Gastrocnemius medialis (tissue), 4 donors: ENCODE measurements around the gene DNAJC8. TPM values are rescaled to one million over a fixed set of nuclear protein-coding genes. Genes with fewer than 3 reads are reported as not detected.

Experiments
- ATAC-seq, 2 donors: fragments of 150-250 bp; one replicate each; pipeline ENCODE4 v1.9.1; 2016
- DNase-seq, 2 donors: peaks; one replicate each; pipeline ENCODE4 v3.0.0-alpha.2; 2019
- H3K27ac ChIP-seq, 4 donors: fragments of 200-600 bp; sonication (generic); 1 replicate in 1 of 4; 2 replicates in 3 of 4; pipeline ENCODE4 v1.5.1; 2016 to 2018; ENCODE audit warnings: mild to moderate bottlenecking in 2 of 4, moderate library complexity in 1 of 4
- H3K27me3 ChIP-seq, 3 donors: fragments of 200-600 bp; sonication (generic) in 2 of 3; 1 replicate in 1 of 3; 2 replicates in 2 of 3; pipeline versions ENCODE4 v1.5.1 to v1.6.0; 2016 to 2019; ENCODE audit warnings: mild to moderate bottlenecking in 1 of 3, moderate library complexity in 1 of 3
- H3K36me3 ChIP-seq, 2 donors: fragments of 200-600 bp; sonication (generic) in 1 of 2; one replicate each; pipeline ENCODE4 v1.5.1; 2017 to 2018
- H3K4me1 ChIP-seq, 2 donors: fragments of 200-600 bp; sonication (generic) in 1 of 2; one replicate each; pipeline ENCODE4 v1.5.1; 2016 to 2017; ENCODE audit warnings: mild to moderate bottlenecking in 2 of 2
- H3K4me3 ChIP-seq, 4 donors: fragments of 200-600 bp; sonication (generic) in 3 of 4; 1 replicate in 1 of 4; 2 replicates in 3 of 4; pipeline ENCODE4 v1.5.1; 2016 to 2019; ENCODE audit warnings: mild to moderate bottlenecking in 2 of 4
- H3K9me3 ChIP-seq, 3 donors: fragments of 200-600 bp; sonication (generic) in 2 of 3; 1 replicate in 1 of 3; 2 replicates in 2 of 3; pipeline ENCODE4 v1.5.1; 2016 to 2019
- POLR2A ChIP-seq, 2 donors: fragments of 450-650 bp; IDR thresholded peaks; one replicate each; pipeline ENCODE4 v1.6.1; 2017; ENCODE audit warnings: antibody characterized with exemption in 2 of 2, mild to moderate bottlenecking in 2 of 2, moderate library complexity in 2 of 2
- in situ Hi-C, 4 donors: fragments of 200-750 bp; cut with MboI; loops; one replicate each; pipeline versions ENCODE4 v1.15.0 to v1.8.0; 2017; ENCODE audit warnings: low sequenced_read_pairs in 4 of 4
- intact Hi-C: fragments of 100-400 bp; cut with DNase I; formaldehyde crosslinking; loops from one replicate; pipeline ENCODE4 v1.15.1; 2023; ENCODE audit warnings: low total_unique reads
- total RNA-seq, 4 donors: library from RNA; depleted of rRNA; stranded (reverse); fragments of >200 nt; gene quantifications; one replicate each; pipeline versions ENCODE4 v1.1.0 to v1.2.3, GENCODE V29; 2016
- TF ChIP-seq, protein P1 (sequence below), 5 experiments: fragments of 450-650 bp in 3 of 5; fragments of 200-600 bp in 2 of 5; sonication (generic) in 2 of 5; IDR thresholded peaks in 4 of 5; conservative IDR thresholded peaks in 1 of 5; 1 replicate in 4 of 5; 2 replicates in 1 of 5; pipeline ENCODE4 v1.5.1; 2016 to 2019; ENCODE audit warnings: antibody characterized with exemption in 5 of 5, mild to moderate bottlenecking in 3 of 5, moderate library complexity in 3 of 5

The DNAJC8 gene
- total RNA-seq, 4 donors from 2014 or later, result 37.6 to 56.1 (median 51.2) TPM

DNA sequence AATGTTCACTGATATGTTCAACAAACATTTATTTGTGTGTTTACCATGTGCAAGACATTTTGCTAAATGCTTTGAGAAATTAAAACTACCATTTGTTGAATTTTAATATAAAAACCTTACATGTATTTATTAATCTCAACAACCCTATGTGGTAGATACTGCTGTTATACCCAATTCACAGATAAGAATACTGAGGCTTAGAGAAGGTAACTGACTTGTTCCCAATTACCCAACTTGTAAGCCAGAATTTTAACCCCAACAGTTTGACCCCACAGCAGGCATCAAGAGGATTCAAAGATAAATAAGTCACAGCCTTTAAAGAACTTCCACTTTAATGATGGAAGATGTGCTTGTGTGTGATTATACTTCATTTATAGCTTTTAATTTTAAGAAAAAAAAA is 3.7 kb downstream of the DNAJC8 start:
- DNase-seq, result no peak
- in situ Hi-C loops (no loop called here), intact Hi-C loops (no loop called here)
- H3K9me3 ChIP-seq, result no peaks in the 10 kb centered on the region
- no peak overlapping the region for H3K27ac ChIP-seq
- ATAC-seq, result no peak
- H3K36me3 ChIP-seq, result peaks cover 3 to 57% of the 10 kb centered on the region in 2 donors
- no peaks in the 10 kb centered on the region for H3K27me3 ChIP-seq
- TF ChIP-seq POLR2A (IDR thresholded peaks at IDR 0.05), result no peak
- TF ChIP-seq, protein P1, sequence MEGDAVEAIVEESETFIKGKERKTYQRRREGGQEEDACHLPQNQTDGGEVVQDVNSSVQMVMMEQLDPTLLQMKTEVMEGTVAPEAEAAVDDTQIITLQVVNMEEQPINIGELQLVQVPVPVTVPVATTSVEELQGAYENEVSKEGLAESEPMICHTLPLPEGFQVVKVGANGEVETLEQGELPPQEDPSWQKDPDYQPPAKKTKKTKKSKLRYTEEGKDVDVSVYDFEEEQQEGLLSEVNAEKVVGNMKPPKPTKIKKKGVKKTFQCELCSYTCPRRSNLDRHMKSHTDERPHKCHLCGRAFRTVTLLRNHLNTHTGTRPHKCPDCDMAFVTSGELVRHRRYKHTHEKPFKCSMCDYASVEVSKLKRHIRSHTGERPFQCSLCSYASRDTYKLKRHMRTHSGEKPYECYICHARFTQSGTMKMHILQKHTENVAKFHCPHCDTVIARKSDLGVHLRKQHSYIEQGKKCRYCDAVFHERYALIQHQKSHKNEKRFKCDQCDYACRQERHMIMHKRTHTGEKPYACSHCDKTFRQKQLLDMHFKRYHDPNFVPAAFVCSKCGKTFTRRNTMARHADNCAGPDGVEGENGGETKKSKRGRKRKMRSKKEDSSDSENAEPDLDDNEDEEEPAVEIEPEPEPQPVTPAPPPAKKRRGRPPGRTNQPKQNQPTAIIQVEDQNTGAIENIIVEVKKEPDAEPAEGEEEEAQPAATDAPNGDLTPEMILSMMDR (IDR thresholded peaks at IDR 0.05 in 4 of 5, conservative IDR thresholded peaks at IDR 0.05 in 1 of 5), result no peak
- H3K4me1 ChIP-seq, result peaks cover 15 to 20% of the 10 kb centered on the region in 2 donors
- H3K4me3 ChIP-seq, result no peak overlapping the region

DNA sequence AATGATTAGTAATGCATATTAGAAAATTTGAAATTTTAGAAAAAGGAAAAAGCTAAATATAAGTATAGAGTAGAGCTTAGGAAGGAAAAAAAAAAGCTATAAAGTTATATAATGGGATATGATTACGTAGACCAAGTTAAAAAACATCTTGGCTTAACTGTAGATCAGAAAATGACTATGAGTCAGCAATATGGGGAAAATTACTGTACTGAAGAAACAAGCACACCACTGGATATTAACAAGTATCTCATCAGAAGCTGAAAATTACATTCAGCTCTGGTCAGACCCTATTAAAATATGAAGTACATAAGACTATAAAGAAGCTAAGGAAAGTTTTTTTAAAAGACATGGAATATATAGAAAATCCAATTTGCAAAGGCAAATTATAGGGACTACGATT is 19.5 kb downstream of the DNAJC8 start:
- Histone ChIP-seq H3K9me3 (no peaks in the 10 kb centered on the region), H3K36me3 (peaks cover 0 to 41% of the 10 kb centered on the region in 2 donors), H3K27me3 (no peaks in the 10 kb centered on the region), H3K4me1 (peaks cover 29 to 36% of the 10 kb centered on the region in 2 donors), H3K27ac (peak overlapping the region in 2 of 4 donors; percentile 15 to 46), H3K4me3 (no peak overlapping the region)
- intact Hi-C loops, result no loop called here
- in situ Hi-C loops, result loop anchor here in 2 of 4 donors (5.0 kb wide), 1 partner anchor 121 kb away; no protein-coding TSS in a partner anchor
- TF ChIP-seq POLR2A (IDR thresholded peaks at IDR 0.05), result no peak
- TF ChIP-seq, protein P1 (IDR thresholded peaks at IDR 0.05 in 4 of 5, conservative IDR thresholded peaks at IDR 0.05 in 1 of 5), result no peak
- ATAC-seq (no peak), DNase-seq (no peak)

DNA sequence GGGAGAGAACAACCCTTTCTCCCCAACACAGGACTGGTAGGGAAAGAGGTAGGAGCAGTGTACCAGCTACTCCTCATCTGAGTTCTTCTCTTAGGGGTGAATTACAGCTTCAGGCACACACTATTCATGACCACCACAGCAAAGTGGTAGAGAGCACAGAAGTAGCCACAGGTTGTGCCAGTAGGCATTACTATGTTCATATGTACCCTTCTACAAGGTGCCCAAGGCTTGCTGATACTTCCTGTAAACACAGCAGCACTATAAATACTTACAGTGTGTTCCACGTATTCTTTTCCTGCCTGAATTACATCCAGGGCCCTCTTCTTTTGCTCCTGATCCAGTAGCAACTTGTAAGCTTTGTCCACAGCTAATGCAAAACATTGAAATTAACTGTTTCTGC is 23.1 kb downstream of the DNAJC8 start:
- peak overlapping the region; percentile 51 to 76 (median 72) for H3K27ac ChIP-seq
- TF ChIP-seq, protein P1 (IDR thresholded peaks at IDR 0.05 in 4 of 5, conservative IDR thresholded peaks at IDR 0.05 in 1 of 5), result no peak
- no peak for TF ChIP-seq POLR2A (IDR thresholded peaks at IDR 0.05)
- DNase-seq (no peak), ATAC-seq (peak in 1 of 2 donors; percentile 38)
- H3K36me3 ChIP-seq, result peaks cover 0 to 72% of the 10 kb centered on the region in 2 donors
- no peaks in the 10 kb centered on the region for H3K9me3 ChIP-seq
- no peaks in the 10 kb centered on the region for H3K27me3 ChIP-seq
- in situ Hi-C loops (loop anchor here (5.0 to 10.0 kb wide), 2 partner anchors 115 to 117 kb away; no protein-coding TSS in a partner anchor), intact Hi-C loops (loop anchor here (1.0 kb wide), 1 partner anchor 118 kb away; no protein-coding TSS in a partner anchor)
- H3K4me3 ChIP-seq, result no peak overlapping the region
- peaks cover 29 to 36% of the 10 kb centered on the region in 2 donors for H3K4me1 ChIP-seq

DNA sequence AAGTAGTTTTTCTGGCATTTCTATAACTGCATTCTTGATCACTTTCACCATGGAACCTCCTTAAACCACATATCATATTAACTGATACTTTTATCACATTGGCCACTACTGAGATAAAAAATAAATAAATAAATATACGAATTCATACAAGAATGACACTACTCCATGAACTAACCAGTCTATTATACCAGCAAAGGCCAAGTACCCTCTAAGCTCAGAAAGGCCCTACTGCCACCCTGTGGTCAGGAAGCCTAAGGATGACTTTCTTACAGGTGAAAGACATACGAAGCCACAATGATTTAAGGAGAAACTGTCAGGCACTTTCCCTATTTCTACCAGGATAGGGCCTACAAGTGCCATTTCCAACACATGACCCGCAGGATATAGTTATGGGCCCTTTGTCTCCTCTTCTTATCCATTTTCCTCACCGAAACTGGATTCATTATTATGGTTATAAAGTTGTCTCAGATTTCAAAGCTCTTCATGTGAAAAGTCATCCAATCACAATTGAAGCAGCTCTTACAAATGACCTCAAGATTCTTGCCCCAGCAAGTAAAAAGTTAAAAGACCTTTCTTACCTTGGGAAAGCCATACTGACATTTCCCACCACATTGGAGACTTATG is 23.9 kb downstream of the DNAJC8 start:
- intact Hi-C loops, result loop anchor here (1.0 kb wide), 1 partner anchor 118 kb away; no protein-coding TSS in a partner anchor

More for the DNA sequence above, 23.9 kb downstream of the DNAJC8 start:
- TF ChIP-seq, protein P1 (IDR thresholded peaks at IDR 0.05 in 4 of 5, conservative IDR thresholded peaks at IDR 0.05 in 1 of 5), result peak; percentile 52 to 71 (median 64)
- no peak for TF ChIP-seq POLR2A (IDR thresholded peaks at IDR 0.05)
- peak overlapping the region; percentile 51 to 76 (median 72) for H3K27ac ChIP-seq
- peaks cover 4 to 72% of the 10 kb centered on the region in 2 donors for H3K36me3 ChIP-seq
- peaks cover 29 to 36% of the 10 kb centered on the region in 2 donors for H3K4me1 ChIP-seq
- no peaks in the 10 kb centered on the region for H3K9me3 ChIP-seq
- no peak overlapping the region for H3K4me3 ChIP-seq
- in situ Hi-C loops, result loop anchor here in 2 of 4 donors (5.0 to 10.0 kb wide), 2 partner anchors 114 to 117 kb away; no protein-coding TSS in a partner anchor
- ATAC-seq (peak; percentile 82 to 84), DNase-seq (peak in 1 of 2 donors; percentile 59)
- no peaks in the 10 kb centered on the region for H3K27me3 ChIP-seq
